Left ventricle myocardium superior (tissue), 1 donor: ENCODE data around the gene PIK3C3. TPM values are rescaled to one million over a fixed set of nuclear protein-coding genes. Genes with fewer than 3 reads are reported as not detected.

Experiments
- ATAC-seq: fragments of 200-7000 bp; cut with Tn5 transposase; one replicate; pipeline ENCODE4 v1.9.1; 2020; ENCODE audit warnings: mild to moderate bottlenecking, moderate library complexity
- DNase-seq: peaks from one replicate; pipeline ENCODE4 v3.0.0-alpha.2; 2020
- intact Hi-C: fragments of 100-400 bp; cut with micrococcal nuclease; formaldehyde crosslinking; loops from one replicate; pipeline ENCODE4 v1.11.0; 2022
- long read RNA-seq: library from polyadenylated mRNA; unstranded; transcript quantifications from one replicate; pipeline ENCODE4 v2.0.0, GENCODE V29; 2021
- total RNA-seq: library from RNA; stranded (reverse); fragmentation: NEBNext Ultra II Directional; extraction: Animal tissue kit (Norgen Biotek cat#: 25700); gene quantifications from one replicate; pipeline ENCODE4 v1.2.1, GENCODE V29; 2021
- donor health status: DM: no; HTN: yes; CAD: no; lungs with severe emphysema.

PIK3C3 gene
- 34.1 TPM for total RNA-seq
- long read RNA-seq, full-length matches to known transcripts, result 22 of 29 reads
- long read RNA-seq, partial matches to known transcripts, result 3 of 29 reads
- long read RNA-seq, other reads (novel, unspliced or antisense), result 4 of 29 reads

DNA sequence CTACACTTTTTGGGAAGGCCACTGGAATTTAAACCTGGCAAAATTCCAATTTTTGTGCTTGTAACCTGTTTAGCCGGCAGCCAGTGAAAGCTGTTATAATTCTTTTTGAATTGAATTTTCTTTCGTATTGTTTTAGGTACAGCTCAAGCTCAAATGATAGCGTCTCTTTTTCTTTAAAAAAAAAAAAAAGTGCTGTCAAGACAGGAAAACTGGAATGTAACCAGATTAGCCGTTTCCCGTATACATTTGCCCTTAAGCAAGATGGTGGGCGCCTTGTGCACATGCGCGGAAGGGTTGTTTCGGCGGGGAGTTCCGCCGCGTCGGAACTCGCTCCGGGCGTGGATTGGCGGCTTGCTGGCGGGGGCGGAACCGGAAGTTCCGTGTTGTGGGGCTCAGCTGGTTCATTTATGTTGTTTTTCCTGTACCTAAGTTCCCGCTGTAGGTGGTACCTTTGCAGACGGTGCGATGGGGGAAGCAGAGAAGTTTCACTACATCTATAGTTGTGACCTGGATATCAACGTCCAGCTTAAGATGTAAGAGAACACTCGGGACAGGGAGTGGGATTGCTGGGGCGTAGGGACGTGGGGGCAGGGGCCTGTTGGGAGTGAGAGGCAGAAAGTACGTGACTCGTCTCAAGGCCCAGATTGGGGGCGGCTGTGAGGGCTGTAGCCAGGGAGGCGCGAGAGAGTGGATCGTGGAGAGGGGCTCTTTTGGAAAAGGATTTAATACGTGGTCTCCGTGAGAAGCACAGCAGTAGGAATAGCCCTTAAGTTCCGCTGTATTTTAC, at the start of gene PIK3C3:
Gene PIK3C3 (plus strand): TSS at position 408 of the 787 bp plus-strand sequence. CDS start 58 bp downstream, at position 466.
- intact Hi-C loops, result no loop called here
- peak; percentile 98 for DNase-seq
- ATAC-seq, result peak; percentile 100

DNA sequence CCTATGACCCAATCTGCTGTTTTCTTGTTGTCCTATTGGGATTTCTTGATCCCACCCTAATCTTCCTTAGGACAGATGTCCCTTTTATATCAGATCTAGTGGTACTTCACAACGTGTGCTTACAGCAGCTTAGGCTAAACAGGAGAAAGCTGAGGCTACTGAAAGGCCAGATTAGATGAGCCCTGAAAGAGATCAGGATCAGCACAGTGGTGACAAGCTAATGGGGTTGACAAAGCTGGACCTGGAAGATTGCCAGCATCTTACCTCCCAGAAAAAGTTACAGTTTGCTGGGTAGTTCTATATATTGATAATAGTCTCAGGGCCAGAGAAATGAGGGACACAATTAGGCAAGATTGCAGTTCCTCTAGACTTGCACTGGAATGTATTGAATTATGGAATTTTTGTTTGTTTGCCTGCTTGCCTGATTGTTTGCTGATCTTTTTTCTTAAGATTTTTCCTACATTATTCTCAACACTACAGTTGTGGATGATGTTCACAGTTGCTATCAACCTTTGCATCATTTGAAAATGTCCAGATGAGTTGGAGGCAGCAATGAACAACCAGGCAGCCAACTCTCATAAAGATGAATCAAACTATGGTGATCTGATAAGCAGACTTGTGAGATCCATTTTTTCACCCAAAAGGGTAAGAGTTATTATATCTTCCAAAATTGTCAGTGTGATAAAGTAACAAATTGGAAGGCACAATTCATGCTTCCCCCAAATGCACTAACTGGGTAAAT, 49.1 kb upstream of the PIK3C3 start:
- DNase-seq (no peak), ATAC-seq (no peak)
- intact Hi-C loops, result no loop called here

DNA sequence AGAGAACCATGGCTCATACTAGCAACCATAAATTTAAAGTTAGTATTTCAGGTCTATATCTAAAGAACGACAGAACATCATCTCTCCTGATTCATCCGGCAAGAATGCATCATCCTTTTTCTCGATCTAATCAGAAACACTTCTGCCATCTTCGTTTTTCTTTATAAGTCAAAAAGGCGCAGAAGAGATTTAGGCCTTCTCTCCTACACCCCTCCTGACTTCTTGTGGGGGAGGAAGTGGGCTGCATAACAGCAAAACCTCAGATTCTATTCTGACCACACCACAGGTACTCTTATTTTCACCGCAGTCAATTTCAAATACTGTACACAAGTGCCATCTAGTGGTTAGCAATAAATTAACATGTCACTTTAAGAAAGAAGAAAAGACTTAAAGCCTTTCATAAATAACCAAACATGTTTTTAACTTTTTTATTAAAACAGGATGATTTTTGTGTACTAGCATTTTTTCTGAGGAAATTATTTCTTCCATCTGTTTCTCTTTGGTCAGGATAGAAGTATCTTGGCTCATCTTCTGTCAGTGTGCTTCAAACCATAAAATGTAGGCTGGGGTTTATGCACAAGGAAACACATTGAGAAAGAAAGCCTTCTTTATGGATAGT, 48.4 kb upstream of the PIK3C3 start:
- DNase-seq (no peak), ATAC-seq (no peak)
- intact Hi-C loops, result no loop called here

DNA sequence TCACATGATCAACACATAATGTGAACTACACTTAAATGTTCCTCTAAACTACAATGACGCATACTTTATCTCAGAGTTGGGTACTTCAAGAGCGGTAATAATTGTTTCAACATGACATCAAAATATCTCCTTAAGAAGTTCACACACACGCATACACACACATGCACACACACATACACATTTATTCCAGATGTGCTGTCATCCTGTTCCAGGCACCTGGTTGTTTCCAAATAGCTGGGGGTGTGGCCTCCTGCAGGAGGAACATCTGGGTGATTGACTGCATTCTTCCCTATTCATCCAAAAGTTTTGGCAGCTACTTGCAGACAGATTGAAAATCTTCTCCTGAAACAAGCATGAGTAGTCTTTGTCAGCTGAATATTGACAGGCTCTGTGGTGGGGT, 37.9 kb upstream of the PIK3C3 start:
- ATAC-seq (no peak), DNase-seq (no peak)
- intact Hi-C loops, result no loop called here

DNA sequence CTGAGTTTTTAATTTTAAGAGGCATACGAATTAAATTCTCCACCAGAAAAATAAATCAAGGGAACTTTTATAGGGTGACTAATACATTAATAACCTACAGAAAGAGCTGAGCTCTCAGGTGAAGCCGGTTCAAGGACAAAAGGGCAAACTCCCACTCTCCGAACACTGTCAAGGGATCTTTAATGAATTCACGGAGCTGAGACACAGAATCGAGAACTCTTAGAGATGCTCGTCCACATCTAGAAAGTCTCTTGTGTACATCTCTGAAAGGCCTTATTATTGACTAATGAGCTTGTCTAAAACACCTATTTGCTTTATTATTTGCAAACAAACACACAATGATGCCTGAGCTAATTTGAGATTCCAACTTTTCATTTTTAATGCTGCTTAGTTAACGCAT, 33.3 kb upstream of the PIK3C3 start:
- intact Hi-C loops, result no loop called here
- no peak for ATAC-seq
- DNase-seq, result no peak

DNA sequence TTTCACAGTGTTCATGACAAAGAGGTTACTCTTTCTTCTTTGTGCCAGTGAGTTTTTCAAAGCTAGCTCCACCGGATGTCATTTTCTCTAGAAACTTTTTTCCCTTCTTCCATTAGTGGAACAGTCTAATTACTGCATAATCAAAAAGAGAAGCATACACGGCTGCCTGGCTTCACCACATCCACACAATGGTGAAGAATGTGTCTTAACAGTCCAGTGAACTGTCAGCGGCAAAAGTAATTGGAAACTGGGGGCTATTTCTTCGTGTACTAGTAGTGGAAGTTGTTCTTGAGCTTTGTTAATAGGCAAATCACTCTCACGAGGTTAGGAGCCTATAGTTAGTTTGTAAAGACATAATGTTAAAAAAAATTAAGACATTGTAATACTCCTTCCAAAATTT, 32.9 kb upstream of the PIK3C3 start:
- intact Hi-C loops, result no loop called here
- ATAC-seq, result no peak

DNA sequence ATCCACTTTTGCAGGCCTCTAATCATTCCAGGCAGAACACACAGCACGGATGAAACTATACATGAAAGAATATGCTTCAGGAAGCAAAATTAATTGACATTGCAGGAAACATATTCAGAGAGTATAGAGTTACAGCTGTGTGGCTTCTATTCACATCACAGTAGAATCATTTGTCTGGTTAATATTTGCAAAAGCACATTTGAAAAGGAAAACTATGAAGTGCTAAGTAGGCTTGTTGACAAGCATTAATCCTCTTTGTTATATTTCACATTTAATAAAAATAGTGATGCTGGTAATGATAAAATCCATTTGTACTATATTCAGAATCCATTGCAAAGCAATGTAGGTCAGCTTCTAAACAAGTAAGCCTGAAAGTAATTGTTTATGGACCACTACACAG, 32.2 kb upstream of the PIK3C3 start:
- ATAC-seq, result no peak
- intact Hi-C loops, result no loop called here

More for the DNA sequence above, 32.9 kb upstream of the PIK3C3 start:
- DNase-seq, result no peak

DNA sequence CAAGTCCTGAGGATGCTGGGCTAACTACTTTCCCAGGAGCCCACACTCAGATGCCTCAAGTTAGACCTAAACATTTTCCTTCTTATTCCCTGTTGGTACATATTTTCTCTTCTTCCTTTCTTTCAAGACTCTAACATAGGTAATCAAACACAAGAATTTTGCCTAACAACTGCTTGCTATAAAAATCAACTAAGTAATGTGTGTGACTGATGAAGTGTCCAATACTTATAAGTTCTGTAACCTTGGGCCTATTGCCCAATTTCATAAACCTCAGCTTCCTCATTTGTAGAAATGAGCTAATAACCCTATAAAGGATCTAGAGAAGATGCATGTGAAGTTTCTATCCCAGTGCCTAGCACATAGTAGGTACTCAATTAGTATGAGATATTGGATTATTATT, 31.6 kb upstream of the PIK3C3 start:
- ATAC-seq, result no peak
- intact Hi-C loops, result no loop called here
- DNase-seq, result no peak

More for the DNA sequence above, 32.2 kb upstream of the PIK3C3 start:
- no peak for DNase-seq

DNA sequence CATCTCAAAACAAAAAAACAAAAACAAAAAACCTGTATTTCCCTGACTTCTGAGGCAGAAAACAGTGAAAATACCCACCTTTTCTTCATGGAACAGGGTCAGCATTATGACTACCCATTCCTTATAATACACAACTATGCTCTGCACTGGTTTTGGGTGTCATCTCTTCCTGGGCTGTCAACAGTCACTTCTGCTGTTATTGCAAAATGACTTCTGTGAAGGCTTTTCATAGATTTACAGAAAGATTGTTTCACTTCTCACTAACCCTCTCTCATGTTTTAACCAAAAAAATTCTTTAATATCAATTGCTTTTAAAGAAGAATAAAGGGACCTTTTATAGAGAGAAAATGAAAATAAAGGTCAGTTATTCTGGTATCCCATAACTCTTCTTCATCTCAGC, 26.5 kb upstream of the PIK3C3 start:
- ATAC-seq (no peak), DNase-seq (no peak)
- intact Hi-C loops, result no loop called here

DNA sequence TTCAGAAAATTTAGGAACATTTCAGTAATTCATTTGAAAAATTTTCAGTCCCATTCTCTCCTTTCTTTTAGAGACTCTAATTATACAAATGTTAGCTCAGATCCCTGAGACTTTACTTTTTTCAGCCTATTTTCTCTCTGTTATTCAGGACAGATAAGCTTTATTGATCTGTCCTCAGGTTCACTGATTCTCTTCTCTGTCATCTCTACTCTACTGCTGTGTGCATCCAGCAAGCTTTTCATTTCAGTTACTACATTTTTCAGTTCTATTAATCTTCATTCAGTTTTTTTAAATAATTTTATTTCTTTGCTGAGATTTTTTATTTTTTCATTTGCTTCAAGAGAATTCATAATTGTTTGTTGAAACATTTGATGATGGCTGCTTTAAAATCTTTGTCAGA, 22.1 kb upstream of the PIK3C3 start:
- intact Hi-C loops, result no loop called here
- ATAC-seq, result no peak
- DNase-seq, result no peak

DNA sequence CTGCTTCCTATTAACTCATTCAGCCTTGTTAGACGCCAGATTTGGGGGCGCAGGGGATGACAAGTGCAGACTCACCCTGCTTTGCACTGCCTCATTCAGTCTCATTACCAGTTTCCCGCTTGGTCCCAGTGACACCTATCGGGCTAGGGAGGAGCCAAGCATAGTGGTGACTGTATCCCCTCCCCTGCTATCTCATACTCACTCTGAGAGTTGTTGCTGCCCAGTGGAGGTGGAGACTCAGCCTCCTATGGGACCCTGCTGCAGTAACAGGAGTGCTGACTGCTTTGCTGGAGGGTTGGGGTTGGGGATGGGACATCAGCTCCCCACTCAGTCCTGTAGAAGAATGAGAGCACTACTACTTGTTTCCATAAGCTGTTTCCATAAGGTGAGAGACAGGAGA, 21.3 kb upstream of the PIK3C3 start:
- ATAC-seq (no peak), DNase-seq (no peak)
- intact Hi-C loops, result no loop called here

DNA sequence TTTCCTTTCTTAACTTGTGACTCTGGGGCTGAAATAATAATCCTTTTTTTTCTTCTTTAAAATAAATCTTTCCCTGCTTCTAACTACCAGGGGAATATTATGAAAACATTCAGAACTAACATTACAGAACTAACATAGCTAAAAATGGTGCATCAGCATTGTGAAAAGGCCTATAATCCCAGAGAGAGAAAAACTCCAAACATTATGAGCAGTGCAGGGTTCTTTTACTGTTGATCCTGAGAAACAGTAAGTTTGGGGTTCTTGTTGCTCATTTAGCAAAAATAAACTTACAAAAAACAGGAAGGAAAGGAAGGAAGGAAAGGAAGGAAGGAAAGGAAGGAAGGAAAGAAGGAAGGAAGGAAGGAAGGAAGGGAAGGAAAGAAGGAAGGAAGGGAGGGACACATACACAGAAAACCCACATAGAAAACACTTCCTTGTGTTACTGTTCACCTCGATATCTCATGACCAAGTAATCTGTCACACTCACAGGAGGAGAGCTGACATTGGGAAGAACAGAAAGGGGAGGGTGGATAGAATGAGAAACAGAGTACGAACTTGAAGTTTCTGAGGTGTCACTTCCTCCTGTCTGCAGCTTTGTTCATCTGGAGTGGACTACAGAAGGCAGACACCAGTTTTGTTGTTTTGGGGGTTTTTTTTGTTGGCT, 18.4 kb upstream of the PIK3C3 start:
- DNase-seq (no peak), ATAC-seq (no peak)
- intact Hi-C loops, result no loop called here

DNA sequence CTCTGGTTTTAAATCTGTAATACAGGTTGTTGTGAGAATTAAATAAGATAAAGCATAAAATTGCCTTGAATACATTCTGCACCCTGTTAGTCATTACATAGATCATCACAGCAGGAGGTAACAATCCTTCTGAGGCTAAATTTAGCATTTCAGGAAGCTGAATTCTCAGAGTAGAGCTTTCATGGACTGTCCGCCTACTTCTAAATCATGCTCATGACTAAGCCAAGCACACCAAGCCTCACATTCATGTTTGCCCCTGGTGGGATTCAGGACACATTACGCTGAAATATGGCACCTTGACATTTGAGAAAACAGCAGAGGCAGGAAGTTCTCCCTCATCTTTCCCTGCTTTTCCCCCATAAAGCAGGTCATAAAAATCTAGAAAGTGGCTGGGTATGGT, 16.6 kb upstream of the PIK3C3 start:
- DNase-seq, result no peak
- intact Hi-C loops, result no loop called here
- ATAC-seq, result no peak

DNA sequence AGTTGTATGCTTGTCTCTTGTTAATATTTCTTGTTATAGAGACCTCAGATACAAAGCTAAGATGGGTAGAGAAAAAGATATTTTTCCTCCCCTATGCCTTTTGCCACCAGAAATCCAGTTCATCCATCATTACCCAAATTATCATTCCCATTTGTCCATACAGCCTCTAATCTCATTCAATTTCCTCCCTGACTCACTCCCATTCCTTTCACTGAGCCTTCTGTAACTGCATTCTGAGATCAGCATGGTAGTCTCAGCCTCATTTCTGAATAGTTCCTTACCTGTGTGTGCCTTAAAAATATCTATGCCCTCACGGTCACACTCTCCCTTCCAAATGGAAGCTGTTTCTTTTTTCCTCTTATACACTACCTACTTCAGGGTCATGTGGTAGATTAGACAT, 15.7 kb upstream of the PIK3C3 start:
- no peak for DNase-seq
- no peak for ATAC-seq
- intact Hi-C loops, result no loop called here

DNA sequence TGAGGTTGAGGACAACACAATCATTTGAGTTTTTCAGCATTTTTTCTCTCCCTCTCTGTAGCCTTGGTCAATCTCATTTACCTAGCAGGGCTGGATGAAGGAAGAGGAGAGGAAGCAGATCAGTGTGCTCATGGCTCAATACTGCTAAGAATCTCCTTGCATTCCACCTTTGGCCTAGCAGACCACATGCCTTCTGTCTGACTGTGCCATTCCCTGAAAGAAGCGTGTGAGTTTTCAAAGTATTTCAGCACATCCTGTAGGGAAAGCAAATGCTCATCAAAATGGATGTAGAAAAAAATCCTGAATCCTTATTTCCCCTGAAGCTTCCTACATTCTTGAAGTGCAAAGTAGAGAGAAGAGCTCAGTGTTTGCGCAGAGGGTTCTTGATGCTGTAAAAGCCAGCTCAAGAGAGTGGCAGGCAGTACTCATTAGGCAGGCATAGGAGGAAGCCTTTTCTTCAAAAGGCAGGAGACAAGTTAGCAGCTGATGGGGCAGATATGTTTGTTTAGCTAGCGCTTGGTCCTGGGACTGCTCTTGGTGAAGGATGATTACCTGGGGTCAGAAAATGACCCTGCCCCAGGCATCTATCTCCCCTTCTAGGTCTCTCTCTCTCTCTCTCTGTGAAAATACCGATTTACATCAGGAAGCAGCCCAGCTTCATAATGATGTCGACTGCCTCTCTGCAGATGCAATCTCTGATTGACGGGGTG, 14.4 kb upstream of the PIK3C3 start:
- ATAC-seq (no peak), DNase-seq (no peak)
- intact Hi-C loops, result no loop called here

DNA sequence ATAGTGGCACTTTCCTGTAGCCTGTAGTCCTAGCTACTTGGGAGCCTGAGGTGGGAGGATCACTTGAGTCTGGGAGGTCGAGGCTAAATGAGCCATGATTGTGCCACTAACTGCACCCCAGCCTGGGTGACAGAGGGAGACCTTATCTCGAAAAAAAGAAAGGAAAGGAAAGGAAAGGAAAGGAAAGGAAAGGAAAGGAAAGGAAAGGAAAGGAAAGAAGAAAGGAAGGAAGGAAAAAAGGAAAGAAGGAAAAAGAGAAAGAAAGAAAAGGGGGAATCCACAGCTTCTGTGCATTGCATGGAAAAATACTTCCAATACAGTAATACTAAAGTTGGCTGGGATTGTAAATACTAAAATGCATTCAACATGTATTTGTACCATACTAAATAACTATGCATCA, 12.8 kb upstream of the PIK3C3 start:
- ATAC-seq, result no peak
- intact Hi-C loops, result no loop called here
- no peak for DNase-seq

DNA sequence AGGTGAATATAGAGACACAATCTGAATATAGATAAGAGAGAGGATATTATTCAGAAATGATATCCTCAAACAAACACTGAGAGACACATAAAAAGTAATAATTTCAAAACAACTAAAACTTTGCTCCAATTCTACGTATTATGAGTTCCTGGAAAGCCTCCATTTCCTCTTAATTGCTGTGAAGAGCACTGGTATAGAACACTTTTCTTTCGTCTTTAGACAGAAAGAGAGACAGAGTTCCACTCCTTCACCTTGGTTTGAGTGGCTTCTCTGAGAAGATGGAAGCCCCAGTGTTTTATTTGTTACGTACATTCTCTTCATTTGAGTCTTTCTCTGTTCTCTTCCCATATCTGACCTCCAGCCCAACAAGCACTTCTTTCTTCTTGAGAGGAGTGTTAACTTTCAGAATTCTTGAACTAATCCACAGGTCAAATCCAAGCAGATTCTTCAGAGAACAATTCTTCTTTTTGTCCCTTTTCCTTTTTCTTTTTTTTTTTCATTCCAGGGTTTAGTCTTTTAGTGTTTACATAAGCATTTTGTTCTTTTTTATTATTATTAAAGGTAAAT, 6.4 kb upstream of the PIK3C3 start:
- ATAC-seq (no peak), DNase-seq (no peak)

DNA sequence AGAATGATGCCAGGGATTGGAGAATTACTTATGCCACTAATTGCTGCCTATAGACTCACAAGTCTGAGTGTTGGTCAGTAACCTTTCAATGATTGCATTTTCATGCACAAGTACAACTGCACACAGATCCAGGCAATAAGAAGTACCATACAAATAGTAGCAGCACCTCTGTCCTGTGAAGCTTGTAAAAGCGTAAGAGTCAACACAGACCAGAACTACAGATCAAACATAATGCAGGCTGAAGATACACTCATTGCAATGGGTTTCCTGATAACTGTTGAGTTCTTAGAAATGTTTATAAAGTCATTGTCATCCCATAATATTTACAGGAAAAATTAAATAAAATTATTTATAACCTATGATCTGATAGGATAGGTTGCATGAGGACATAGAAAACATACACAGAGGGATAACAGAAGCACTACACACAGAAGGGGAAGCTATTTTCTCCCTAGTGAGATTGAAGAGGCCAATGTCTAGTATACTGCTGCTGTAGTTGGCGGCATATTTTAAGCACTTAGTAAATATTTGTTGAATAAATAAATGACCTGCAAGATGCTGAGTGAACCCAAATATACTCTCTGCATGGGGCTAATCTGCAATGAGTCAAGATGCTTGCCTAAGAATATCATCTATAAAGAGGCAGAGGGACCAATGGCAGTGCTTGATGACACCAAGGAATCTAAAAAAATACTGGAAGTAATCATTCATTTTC, 5.7 kb upstream of the PIK3C3 start:
- intact Hi-C loops, result no loop called here
- DNase-seq (no peak), ATAC-seq (no peak)

More for the DNA sequence above, 6.4 kb upstream of the PIK3C3 start:
- intact Hi-C loops, result no loop called here
